HUES6 (cell line): ENCODE measurements around the gene TTC22.

Source experiments
- H3K27ac ChIP-seq: 2 replicates; pipeline ENCODE4 v1.7.0; 2013; ENCODE audit warnings: low read depth, mild to moderate bottlenecking, low read length, inconsistent platforms
- H3K27me3 ChIP-seq: 2 replicates; pipeline ENCODE4 v1.6.1; 2013; ENCODE audit warnings: low read length; ENCODE audit not compliant: control insufficient read depth, insufficient read depth
- H3K36me3 ChIP-seq: 2 replicates; pipeline ENCODE4 v1.6.1; 2013; ENCODE audit warnings: low read length; ENCODE audit not compliant: control insufficient read depth, insufficient read depth
- H3K4me1 ChIP-seq: 2 replicates; pipeline ENCODE4 v1.6.1; 2013; ENCODE audit warnings: low read length; ENCODE audit not compliant: control insufficient read depth, insufficient read depth
- H3K4me3 ChIP-seq: 2 replicates; pipeline ENCODE4 v1.5.1; 2013; ENCODE audit warnings: low read depth, low read length
- H3K9ac ChIP-seq: one replicate; pipeline ENCODE4 v1.6.1; 2013; ENCODE audit warnings: mild to moderate bottlenecking, low read length
- H3K9me3 ChIP-seq: 2 replicates; pipeline ENCODE4 v1.6.1; 2013; ENCODE audit warnings: low read depth, low read length; ENCODE audit not compliant: control insufficient read depth, insufficient read depth

The TTC22 gene

DNA sequence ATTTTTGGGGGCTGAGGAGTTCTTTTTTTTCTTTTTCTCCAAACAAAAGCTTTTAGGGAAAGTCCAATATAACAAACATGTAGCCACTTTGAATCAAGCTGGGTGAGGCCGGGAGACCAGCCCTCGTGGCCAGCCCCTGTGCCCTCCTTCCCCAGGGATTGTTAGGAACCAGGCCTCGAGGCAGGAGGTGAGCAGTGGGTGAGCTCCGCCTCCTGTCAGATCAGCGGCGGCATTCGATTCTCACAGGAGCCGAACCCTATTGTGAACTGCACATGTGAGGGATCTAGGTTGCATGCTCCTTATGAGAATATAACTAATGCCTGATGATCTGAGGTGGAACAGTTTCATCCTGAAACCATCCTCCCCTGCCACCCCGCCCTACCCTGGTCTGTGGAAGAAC lies 41.8 kb upstream of the TTC22 start:
- H3K27me3 ChIP-seq = no peaks in the 10 kb centered on the region
- H3K9me3 ChIP-seq = no peaks in the 10 kb centered on the region
- H3K4me3 ChIP-seq = no peak overlapping the region
- no peaks in the 10 kb centered on the region for H3K4me1 ChIP-seq
- peaks cover 13% of the 10 kb centered on the region for H3K36me3 ChIP-seq
- H3K27ac ChIP-seq = no peak overlapping the region
- no peak overlapping the region for H3K9ac ChIP-seq

DNA sequence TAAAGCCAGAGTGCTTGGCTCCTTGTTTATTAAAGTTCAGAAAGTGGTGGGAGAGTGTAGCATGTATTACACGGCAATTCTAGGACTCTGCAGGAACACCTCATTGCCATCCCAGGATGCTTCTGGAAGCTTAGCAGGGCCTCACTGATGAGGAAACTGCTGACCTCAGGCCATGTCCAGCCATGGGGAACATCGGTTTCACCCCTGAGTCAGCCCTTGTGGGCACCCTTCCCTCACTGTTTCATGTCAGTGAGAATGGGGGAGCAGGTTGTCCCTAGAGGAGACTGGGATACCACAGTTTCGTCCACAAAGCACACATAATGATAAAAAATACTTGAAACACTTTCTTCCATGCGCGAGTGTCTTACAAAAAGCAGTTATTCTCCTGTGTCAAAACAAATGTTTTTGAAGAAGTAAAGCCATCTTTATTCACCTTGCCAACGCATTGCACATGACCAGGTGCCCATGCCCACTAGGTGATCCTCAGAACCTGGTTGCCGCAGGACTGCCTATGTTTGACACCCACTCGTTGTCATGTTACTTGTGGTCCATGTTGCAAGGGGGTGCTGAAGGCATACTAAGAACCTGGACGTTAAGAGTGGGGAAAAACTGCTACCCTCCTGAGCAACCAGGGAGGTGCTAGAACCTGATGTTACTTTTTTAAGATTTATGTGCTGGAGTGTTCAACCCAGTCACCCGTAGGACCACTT lies 41.2 kb upstream of the TTC22 start:
- Histone ChIP-seq H3K27ac (no peak overlapping the region), H3K27me3 (no peaks in the 10 kb centered on the region), H3K9ac (no peak overlapping the region), H3K36me3 (peaks cover 9% of the 10 kb centered on the region; the same call in 1 of the 2 replicates), H3K4me3 (no peak overlapping the region), H3K9me3 (no peaks in the 10 kb centered on the region), H3K4me1 (no peaks in the 10 kb centered on the region)

DNA sequence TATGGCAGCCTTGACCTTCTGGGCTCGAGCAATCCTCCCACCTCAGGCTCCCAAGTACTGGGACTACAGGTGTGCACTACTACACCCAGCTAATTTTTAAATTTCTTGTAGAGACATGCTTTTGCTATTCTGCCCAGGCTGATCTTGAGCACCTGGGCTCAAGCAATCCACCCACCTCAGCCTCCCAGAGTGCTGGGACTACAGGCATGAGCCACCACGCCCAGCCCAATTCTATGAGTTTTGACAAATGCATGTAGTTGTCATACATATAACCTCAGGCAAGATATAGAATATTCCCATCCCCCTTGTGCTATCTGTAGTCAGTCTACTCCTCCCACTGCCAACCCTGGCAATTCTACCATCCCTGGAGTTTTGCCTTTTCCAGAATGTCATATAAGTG lies 38.7 kb upstream of the TTC22 start:
- Histone ChIP-seq H3K27me3 (0 out of 2 replicates have a peak, but pooled peaks cover 2% of the 10 kb centered on the region), H3K4me1 (no peaks in the 10 kb centered on the region), H3K36me3 (no peaks in the 10 kb centered on the region), H3K9ac (no peak overlapping the region), H3K27ac (no peak overlapping the region), H3K4me3 (no peak overlapping the region), H3K9me3 (no peaks in the 10 kb centered on the region)

DNA sequence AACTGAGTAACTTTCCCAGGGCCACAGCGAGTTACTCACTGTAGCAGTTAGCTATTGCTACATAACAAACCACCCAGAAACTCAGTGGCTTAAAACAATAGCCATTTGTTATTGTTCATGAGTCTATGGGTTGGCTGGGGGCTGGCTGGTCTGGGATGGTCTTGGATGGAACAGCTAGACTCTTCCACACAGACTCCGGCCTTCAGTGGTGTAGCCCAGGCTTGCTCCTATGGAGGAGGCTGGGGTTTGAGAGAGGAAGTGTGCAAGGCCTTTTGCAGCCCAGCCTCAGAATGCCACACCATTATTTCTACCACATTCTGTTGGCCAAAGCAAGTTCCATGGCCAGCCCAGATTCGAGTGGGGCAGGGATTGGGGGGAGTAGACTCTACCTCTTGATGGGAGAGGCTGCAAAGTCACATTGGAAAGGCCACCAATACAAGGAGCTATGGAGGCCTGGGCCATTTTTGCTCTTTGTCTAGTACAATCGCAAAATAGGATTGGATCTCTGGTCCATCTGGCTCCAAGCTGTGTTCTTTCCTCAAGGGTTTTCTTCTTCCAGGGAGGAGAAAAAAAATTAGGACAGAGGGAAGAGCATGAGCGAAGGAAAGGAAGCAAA lies 37.5 kb upstream of the TTC22 start:
- Histone ChIP-seq H3K9ac (no peak overlapping the region), H3K4me1 (no peaks in the 10 kb centered on the region), H3K4me3 (no peak overlapping the region), H3K36me3 (no peaks in the 10 kb centered on the region), H3K27me3 (0 out of 2 replicates have a peak, but pooled peaks cover 2% of the 10 kb centered on the region), H3K9me3 (no peaks in the 10 kb centered on the region), H3K27ac (no peak overlapping the region)

DNA sequence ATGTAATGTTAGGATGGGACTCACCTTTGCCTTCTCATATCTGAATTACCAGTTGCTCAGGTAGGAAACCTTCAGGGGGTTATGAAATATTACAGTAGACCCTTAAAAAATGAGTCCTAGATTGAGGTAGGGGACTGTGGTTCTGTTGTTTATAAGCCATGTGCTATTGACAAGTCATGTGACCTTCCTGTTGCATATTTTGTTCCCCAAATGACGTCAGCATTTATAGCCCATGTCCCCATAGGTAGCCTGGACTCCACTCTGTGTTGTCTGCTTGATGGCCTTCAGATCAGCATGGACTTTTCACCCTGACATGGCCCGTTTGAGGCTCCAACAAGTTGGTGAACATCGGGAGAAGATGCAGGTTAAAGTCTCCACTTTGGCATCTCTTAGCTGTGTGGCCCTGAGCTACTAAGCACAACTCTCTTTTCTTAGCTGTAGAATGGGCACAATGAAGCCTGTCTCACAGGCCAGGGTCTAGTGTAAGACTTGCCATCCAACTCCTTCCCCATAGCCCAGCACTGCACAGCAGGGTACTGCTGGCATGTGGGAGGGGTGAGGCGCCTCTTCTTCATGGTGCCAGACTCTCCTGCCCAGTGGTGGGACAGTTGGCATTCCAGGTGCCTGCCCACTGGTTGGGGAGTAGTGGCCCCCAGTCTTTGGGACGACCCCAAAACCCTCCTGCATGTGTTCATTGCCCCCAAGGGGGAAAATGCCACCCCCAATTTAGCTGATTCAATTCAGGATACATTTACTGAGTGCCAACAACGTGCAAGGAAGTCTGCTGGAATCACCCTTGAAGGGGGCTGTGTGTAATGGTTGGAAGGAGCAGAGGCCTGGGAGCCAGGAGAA lies 36.1 kb upstream of the TTC22 start:
- Histone ChIP-seq H3K36me3 (no peaks in the 10 kb centered on the region), H3K4me1 (no peaks in the 10 kb centered on the region), H3K9me3 (no peaks in the 10 kb centered on the region), H3K4me3 (no peak overlapping the region), H3K27me3 (0 out of 2 replicates have a peak, but pooled peaks cover 2% of the 10 kb centered on the region), H3K9ac (no peak overlapping the region), H3K27ac (no peak overlapping the region)

DNA sequence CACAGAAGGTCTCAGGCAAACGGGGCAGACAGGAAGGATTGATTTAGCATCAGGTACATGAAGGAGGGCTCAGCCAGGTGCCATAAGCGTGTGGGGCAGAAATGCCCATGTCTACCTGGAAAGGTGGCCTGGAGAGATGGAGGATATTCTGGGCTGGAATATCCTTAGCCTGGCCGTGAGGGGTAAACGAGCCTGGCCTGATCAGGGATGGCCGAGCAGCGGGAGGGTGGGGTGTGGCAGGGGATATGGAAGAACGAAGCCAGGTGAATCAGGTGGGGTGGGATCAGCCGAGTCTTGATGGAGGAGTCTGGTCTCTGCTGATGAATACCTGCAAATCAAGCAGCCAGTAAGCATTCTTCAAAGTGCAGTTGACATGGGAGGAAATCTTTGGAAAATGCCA lies 35.5 kb upstream of the TTC22 start:
- Histone ChIP-seq H3K9ac (no peak overlapping the region), H3K27ac (no peak overlapping the region), H3K9me3 (no peaks in the 10 kb centered on the region), H3K4me3 (no peak overlapping the region), H3K36me3 (no peaks in the 10 kb centered on the region), H3K27me3 (0 out of 2 replicates have a peak, but pooled peaks cover 2% of the 10 kb centered on the region), H3K4me1 (no peaks in the 10 kb centered on the region)

DNA sequence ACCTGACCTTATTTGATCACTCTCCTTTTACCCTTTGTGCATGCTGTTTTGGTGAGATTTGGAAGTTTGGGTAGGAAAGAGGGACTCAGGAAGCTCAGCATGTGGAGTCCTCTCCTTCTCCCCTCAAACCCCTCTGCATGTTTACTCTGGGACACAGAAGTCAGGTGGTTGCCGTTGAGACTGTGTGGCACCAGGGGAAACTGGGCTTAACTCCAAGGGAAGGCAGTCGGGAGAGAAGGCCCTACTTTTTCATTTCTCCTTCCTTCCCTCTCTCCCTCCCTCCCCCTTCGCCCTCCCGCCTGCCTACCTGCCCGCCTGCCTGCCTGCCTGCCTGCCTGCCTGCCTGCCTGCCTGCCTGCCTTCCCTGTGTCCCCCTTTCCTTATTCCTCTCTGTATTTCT lies 34.8 kb upstream of the TTC22 start:
- Histone ChIP-seq H3K27me3 (0 out of 2 replicates have a peak, but pooled peaks cover 2% of the 10 kb centered on the region), H3K4me3 (no peak overlapping the region), H3K9ac (no peak overlapping the region), H3K36me3 (no peaks in the 10 kb centered on the region), H3K27ac (no peak overlapping the region), H3K9me3 (no peaks in the 10 kb centered on the region), H3K4me1 (no peaks in the 10 kb centered on the region)

DNA sequence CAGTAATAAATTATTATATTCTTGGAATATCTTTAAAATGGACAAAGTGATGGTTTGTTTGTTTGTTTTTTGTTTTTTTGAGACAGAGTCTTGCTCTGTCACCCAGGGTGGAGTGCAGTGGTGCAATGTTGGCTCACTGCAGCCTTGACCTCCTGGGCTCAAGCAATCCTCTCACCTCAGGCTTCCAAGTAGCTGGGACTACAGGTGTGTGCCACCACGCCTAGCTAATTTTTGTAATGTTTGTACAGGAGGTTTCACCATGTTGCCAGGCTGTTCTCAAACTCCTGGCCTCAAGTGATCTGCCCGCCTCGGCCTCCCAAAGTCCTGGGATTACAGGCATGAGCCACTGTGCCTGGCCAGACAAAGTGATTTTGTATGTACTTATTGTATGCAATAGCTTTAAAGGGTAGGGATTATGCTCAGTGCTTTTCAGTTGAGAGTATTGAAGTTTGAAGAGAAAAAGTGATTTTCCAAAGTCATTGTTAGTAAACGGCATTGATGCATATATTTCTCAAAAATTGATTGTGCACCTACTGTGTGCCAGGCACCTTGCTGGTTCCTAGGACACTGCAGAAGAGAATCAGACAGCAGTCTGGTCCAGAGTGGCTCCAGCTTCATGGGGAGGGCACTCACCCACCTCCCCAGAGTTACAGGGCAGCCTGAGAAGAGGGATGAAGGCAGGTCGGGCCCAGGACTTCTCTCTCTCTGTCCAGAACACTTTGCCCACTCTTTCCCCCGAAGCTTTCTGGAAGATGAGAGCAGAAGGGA lies 34.2 kb upstream of the TTC22 start:
- H3K36me3 ChIP-seq = no peaks in the 10 kb centered on the region

DNA sequence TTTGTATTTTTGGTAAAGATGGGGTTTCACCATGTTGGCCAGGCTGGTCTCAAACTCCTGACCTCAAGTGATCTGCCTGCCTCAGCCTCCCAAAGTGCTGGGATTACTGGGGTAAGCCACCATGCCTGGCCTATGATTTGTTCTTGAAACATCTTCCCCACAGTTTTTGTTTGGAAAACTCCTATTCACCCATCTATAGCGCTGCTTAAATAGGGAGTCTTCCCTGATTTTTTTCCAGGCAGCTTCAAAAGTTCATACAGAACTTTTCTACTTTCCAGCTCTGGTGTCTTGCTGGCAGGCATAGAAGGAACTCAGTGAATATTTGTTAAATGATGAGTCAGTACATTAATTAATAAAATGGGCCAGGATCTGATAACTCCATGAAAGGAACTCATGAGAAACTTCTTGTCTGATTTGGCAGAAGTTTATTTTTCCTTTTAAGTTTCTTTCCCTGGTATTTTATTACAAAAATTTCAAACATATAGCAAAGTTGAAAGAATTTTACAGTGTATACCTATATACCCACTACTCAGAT lies 33.0 kb upstream of the TTC22 start:
- no peaks in the 10 kb centered on the region for H3K9me3 ChIP-seq
- H3K27me3 ChIP-seq = 0 out of 2 replicates have a peak, but pooled peaks cover 2% of the 10 kb centered on the region
- H3K27ac ChIP-seq = no peak overlapping the region
- no peak overlapping the region for H3K4me3 ChIP-seq
- no peak overlapping the region for H3K9ac ChIP-seq
- no peaks in the 10 kb centered on the region for H3K4me1 ChIP-seq
- no peaks in the 10 kb centered on the region for H3K36me3 ChIP-seq

More for the DNA sequence above, 34.2 kb upstream of the TTC22 start:
- Histone ChIP-seq H3K9me3 (no peaks in the 10 kb centered on the region), H3K4me1 (no peaks in the 10 kb centered on the region), H3K27ac (no peak overlapping the region), H3K27me3 (0 out of 2 replicates have a peak, but pooled peaks cover 2% of the 10 kb centered on the region), H3K9ac (no peak overlapping the region), H3K4me3 (no peak overlapping the region)

DNA sequence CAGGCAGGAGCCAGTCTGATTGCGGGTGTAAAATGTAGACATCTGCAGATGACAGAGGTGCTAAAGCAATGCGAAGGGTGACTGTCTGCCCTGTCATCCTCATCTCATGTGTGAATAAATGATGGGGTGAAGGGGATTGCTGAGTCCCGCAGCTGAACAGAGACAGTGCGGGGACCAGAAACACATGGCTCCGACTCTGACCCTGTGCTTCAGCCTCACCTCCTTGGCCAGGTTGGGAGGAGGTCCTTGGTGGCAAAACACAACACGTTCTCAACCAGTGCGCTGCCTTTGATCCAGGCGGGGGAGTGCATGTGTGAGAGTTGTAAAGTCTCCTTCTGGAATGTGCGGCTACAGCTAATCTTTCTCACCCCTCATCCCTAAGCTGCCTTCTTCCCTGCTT lies 32.0 kb upstream of the TTC22 start:
- H3K9ac ChIP-seq = no peak overlapping the region
- H3K4me3 ChIP-seq = no peak overlapping the region
- no peak overlapping the region for H3K27ac ChIP-seq
- no peaks in the 10 kb centered on the region for H3K36me3 ChIP-seq
- no peaks in the 10 kb centered on the region for H3K9me3 ChIP-seq
- 0 out of 2 replicates have a peak, but pooled peaks cover 2% of the 10 kb centered on the region for H3K27me3 ChIP-seq
- no peaks in the 10 kb centered on the region for H3K4me1 ChIP-seq
